Endometrial microvascular endothelial cells (primary cell): ENCODE measurements around the gene CACNA2D3. TPM values are rescaled to one million over a fixed set of nuclear protein-coding genes. Genes with fewer than 3 reads are reported as not detected.

Source experiments
- in situ Hi-C: cut with HindIII; loops from 2 replicates; pipeline ENCODE4 v1.10.0; 2017; ENCODE audit warnings: low sequenced_read_pairs, low pct_unique_long_range_greater_than_20kb; ENCODE audit errors: inconsistent ontology term
- total RNA-seq: library from RNA; depleted of rRNA; stranded (reverse); fragments of >200 nt; gene quantifications from one replicate; pipeline ENCODE4 v1.2.3, GENCODE V29; 2015; ENCODE audit errors: inconsistent ontology term

CACNA2D3 gene
- total RNA-seq, 1 donor from 2014 or later = not detected

GRCh38 chr3:54906763-54907162 lies 784.4 kb downstream of the CACNA2D3 start:
- in situ Hi-C loops = no loop called here

GRCh38 chr3:54909191-54909590 lies 786.8 kb downstream of the CACNA2D3 start:
- in situ Hi-C loops = no loop called here

GRCh38 chr3:54914180-54914579 lies 791.8 kb downstream of the CACNA2D3 start:
- in situ Hi-C loops = no loop called here

- in situ Hi-C loops = no loop called here
Measured at GRCh38 chr3:54915181-54915580, 792.8 kb downstream of the CACNA2D3 start.

- in situ Hi-C loops = no loop called here
Measured at GRCh38 chr3:54915976-54916375, 793.6 kb downstream of the CACNA2D3 start.

GRCh38 chr3:54916732-54917131 lies 794.4 kb downstream of the CACNA2D3 start:
- in situ Hi-C loops = no loop called here

GRCh38 chr3:54917174-54917573 lies 794.8 kb downstream of the CACNA2D3 start:
- in situ Hi-C loops = no loop called here

GRCh38 chr3:54917862-54918261 lies 795.5 kb downstream of the CACNA2D3 start:
- in situ Hi-C loops = no loop called here

- in situ Hi-C loops = no loop called here
Measured at GRCh38 chr3:54918516-54918915, 796.2 kb downstream of the CACNA2D3 start.

GRCh38 chr3:54928046-54928770 lies 805.9 kb downstream of the CACNA2D3 start, which contains the start of gene LRTM1:
Gene LRTM1 (minus strand): TSS chr3:54928059. CDS start chr3:54927911, 148 bp downstream.
- in situ Hi-C loops = no loop called here

DNA sequence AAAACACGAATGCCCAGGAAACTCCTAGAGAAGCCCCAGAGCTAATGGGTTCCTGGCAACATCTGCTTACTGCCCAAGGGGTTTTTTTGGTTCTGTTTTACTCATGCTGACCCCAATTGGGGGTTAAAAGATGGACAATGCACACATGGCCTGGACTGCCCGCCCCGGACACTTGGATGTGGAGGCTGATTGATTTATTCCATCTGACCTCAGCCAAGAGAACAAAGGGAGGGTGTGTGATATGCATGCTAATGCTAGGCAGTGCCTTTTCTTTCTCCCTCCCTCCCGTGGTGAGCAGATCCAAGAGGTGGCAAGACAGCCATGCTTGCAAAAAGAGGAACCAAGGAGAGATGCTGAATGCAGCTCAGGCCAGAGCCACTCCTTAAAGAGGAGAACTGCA lies 808.8 kb downstream of the CACNA2D3 start:
- in situ Hi-C loops = no loop called here

- in situ Hi-C loops = no loop called here
Measured at GRCh38 chr3:54932606-54933005, 810.3 kb downstream of the CACNA2D3 start.

- in situ Hi-C loops = no loop called here
Measured at GRCh38 chr3:54935869-54936268, 813.5 kb downstream of the CACNA2D3 start.

- in situ Hi-C loops = no loop called here
Measured at GRCh38 chr3:54936561-54936960, 814.2 kb downstream of the CACNA2D3 start.

GRCh38 chr3:54939557-54940300 lies 817.4 kb downstream of the CACNA2D3 start:
- in situ Hi-C loops = no loop called here

DNA sequence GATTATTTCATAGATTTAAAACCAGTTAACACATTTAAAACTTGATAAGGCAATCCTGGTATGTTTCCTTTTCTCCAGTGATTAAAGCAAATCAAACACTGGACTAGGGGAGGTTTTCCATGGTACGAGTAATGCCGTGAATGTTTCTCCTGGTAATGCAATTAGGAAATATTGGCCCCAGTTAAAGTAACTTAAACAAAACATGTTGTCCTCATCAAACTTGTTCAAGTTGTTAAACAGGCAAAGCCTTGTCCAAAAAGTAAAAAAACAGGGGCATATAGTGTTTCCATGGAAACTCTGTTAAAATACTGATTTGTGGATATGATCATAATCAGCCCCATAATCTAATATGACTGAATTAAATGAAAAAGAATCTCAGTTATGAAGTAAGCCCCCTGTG lies 818.6 kb downstream of the CACNA2D3 start:
- in situ Hi-C loops = no loop called here

DNA sequence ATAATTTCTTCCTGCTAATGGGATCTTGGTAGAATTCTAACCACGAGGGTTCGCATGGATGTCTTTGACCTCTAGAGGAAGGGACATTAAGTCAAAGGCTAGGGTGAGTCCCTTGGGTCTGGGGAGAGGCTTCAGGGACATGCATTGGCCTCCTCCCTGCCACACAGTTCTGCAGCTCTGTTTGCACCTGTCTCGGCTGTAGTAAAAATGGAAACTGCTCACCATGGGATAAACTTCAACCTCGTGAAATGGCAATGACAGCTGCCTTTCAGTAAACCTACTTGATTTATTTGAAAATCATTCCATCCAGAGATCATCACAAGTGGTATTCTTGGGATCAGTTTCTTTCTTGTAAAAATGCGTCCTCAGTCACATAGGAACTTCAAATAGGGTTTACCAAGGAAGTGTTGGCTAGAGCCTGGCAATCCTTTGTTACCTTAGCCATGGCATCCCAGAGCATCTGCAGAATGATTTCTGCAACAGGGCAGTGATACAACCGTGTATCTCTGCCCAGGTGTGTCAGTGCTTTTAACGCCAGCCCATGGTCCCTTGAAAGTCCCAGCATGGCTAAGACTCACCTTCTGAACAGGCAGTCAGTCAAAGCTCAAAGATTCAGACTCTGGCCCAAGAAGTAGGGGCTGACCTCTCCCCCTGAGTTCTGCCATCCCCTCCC lies 819.5 kb downstream of the CACNA2D3 start:
- in situ Hi-C loops = no loop called here

DNA sequence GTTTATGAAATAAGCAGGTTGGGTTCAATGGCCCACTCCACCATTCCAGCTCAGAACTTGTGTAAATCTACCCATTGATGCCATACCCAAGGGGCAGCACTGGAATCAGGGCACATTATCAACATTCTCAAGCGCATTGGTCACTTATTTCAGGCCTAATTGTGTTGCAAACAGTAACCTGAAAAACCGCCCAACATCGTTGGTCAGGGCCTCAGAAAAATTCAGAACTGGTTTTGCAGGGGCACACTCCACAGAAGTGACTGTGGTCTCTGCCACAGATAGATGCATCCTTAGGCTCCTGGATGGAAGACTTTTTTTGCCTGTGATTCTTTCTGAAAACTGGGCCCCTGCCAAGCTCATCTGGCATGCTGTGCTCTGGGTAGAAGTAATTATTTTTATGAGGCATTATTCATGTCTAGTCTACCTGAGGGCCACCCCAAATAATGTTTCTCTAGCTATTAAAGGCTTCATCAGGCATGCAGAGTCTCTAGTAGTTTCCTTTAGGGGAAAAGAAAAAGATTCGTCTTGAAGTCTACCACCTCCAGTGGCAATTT lies 827.2 kb downstream of the CACNA2D3 start:
- in situ Hi-C loops = no loop called here

DNA sequence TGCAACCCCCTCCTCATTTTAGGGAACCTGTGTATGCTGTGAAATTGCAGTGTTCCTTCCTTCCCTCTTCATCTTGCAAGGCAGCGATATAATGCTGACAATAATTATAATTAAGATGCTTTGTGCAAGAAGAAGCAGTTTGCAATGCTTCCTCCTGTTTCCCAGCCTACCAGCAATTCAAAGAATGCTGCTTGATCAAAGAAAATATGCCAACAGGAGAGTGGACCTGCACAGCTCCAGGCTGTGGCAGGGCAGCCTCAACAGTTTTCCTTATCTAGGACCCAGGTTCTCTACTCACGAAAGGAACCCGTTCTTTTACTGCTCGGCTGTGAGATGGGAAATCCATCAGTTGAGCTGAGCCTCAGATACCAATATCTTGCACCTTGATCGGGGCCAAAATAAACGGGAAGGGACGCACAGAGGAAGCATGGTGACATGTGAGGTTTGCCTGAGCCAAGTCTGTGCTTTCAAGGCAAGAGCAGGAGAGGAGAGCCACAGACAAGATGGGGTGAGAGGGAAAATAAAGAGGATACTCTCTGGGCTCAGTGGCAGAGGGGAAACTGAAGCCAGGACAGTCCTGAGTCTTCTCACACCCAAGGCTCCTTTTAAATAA lies 828.1 kb downstream of the CACNA2D3 start:
- in situ Hi-C loops = no loop called here
